K562 treated with DMSO at 1 percent for 12 hours (cell line): ENCODE data around the gene MEIOB. TPM values are rescaled to one million over a fixed set of nuclear protein-coding genes. Genes with fewer than 3 reads are reported as not detected.

Experiments used
- total RNA-seq: library from RNA; unstranded; fragments of 300-600 nt; gene quantifications from 2 replicates; pipeline ENCODE4 v1.2.3, GENCODE V29; 2022; ENCODE audit not compliant: insufficient read depth

The MEIOB gene, protein sequence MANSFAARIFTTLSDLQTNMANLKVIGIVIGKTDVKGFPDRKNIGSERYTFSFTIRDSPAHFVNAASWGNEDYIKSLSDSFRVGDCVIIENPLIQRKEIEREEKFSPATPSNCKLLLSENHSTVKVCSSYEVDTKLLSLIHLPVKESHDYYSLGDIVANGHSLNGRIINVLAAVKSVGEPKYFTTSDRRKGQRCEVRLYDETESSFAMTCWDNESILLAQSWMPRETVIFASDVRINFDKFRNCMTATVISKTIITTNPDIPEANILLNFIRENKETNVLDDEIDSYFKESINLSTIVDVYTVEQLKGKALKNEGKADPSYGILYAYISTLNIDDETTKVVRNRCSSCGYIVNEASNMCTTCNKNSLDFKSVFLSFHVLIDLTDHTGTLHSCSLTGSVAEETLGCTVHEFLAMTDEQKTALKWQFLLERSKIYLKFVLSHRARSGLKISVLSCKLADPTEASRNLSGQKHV
- total RNA-seq: 35.2 and 61.4 TPM in 2 replicates

DNA sequence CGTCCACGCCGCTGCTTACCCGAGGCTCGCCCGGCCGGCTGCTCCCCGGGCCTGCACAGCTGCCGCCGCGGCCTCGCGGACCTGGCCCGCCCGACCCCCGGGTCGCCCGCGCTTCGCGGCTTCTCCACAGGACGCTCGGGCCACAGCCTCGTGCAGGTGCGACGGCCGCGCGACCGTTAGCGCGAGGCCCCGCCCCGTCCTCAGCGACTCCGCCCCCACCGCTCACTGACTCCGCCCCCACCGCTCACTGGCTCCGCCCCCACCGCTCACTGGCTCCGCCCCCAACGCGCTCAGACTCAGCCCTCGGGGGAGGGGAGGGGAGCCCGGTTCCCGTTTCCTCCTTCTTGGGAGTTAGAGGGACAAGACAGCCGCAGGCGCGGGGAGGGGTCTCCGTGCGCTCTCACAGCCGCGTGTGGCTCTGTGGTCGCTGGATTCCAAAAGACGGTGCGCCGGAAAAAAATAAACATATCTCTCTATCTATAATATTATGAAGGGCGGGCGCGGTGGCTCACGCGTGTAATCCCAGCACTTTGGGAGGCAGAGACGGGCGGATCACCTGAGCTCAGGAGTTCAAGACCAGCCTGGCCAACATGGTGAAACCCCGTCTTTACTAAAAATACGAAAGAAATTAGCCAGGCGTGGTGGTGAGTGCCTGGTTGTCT lies at the start of gene MEIOB:
Gene MEIOB, minus strand, starts transcription at position 191 of the 662 bp plus-strand sequence. CDS start 3,989 bp downstream, outside the sequence.

DNA sequence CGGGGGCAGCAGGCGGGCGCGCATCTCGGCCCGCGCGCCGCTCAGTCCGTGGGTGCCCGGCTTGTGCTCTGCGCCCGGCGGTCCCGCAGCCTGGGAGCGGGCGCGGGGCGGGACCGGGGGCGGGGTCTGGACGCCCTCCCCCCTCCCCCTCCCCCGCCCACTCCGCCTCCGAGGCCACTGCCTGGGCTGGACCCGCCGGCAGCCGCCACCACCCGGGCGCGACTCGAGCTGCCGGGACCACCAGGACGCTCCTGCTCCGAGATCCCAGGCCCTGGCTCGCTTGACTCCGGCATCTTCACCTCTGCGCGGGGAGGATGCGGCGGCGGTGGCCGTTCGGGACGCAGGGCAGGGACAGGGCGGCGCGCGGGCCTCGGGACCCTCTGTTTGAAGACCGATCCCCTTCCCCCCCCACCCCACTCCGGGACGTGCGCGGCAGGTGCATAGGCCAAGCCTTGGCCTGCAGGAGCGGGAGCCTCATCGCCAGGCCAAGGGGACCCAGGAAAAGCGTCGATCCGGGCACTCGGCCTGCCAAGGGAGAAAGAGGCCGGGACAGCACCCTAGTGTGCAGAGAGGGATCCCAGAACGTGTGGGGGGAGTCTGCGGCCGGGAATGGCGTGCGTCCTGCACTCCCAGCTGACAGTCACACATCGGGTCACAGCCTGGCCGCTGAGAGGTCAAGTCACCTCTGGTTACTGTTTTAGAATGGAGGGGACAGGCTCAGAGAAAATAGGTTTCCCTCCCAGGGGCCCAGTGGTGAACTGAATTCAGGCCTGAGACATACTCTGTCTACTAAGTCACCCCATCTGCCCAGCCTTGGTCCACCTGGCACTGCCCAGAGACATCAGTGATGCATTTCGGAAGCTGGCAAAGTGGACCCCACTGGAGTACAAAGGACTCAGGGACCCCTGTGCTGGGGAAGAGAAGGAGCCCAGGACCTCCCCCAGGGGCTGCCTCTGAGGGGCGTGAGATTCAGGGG lies 46.7 kb upstream of the MEIOB start, which contains the start of gene HS3ST6:
Gene HS3ST6, minus strand, starts transcription at position 65 of the 976 bp plus-strand sequence. CDS start 92 bp downstream, outside the sequence.

DNA sequence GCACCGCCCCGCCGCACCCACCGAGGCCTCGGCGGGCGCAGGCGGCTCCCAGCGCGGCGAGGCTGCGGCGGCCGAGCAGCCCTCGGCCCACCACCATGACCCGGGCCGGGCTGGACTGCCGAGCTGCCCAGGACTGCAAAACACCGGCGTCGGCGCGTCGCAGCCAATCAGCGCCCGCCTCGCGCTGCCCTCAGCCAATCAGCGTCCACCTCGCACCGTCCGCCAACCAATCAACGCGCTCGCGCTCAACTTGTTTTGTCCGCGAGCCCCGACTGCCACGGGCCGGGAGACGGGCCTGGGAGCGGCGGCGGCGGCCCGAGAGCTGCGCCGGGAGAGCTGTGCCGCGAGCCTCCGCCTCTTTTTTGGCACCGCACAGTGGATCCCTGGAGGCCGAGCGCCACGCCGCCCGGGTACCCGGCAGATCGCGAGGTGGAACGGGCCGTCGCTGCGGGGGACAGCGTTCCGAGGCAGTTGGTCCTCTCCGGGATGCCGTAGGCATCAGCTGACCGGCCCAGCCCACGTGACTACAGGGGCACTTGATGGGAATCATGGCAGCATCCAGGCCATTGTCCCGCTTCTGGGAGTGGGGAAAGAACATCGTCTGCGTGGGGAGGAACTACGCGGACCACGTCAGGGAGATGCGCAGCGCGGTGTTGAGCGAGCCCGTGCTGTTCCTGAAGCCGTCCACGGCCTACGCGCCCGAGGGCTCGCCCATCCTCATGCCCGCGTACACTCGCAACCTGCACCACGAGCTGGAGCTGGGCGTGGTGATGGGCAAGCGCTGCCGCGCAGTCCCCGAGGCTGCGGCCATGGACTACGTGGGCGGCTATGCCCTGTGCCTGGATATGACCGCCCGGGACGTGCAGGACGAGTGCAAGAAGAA lies 45.0 kb downstream of the MEIOB start, which contains the start of the genes FAHD1 and HAGH:
Gene FAHD1, plus strand, starts transcription at position 516 of the 883 bp plus-strand sequence. Its CDS starts 33 bp downstream, at position 549.
Gene HAGH, minus strand, starts transcription at position 135 of the 883 bp plus-strand sequence. Its CDS starts 38 bp downstream, at position 97.

DNA sequence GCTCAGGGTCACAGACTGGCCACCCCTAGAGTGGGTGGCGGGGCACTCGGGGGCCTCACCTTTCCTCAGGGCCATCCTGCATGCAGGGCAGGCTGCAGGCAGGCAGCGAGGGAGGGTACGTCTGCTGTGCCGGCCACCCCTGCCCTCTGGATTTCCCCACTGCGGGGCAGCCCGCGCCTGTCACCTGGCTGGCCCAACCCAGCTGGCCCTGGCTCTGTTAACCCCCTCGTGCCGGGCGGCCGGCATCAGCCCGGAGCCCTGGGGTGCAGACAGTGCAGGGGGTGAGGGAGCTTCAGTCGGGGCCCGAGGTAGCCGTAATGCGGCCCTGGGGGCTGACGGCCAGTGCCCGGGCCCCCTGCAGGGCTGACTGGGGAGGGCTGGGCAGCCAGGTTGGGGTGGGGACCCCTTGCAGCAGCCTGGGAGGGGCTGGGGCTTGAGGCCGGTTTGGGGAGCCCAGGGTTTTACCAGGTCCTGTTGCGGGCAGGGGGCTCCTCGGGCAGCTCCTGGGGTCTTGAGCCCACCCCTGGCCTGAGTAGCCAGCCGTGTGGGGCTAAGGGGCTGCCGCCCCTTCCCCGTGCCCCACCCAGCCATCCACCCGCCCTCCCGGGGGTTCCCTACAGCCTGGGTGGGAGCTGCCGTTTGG lies 78.3 kb downstream of the MEIOB start, which contains the start of gene IGFALS:
Gene IGFALS, minus strand, starts transcription at position 128 of the 643 bp plus-strand sequence. Its CDS starts 53 bp downstream, at position 75.

Other genes starting within 250 kb of the MEIOB start
- 31.3 and 62.9 TPM in 2 replicates for gene JPT2, start 193.9 kb downstream of the MEIOB start, total RNA-seq
- 14.0 and 50.6 TPM in 2 replicates for gene MAPK8IP3, start 166.0 kb downstream of the MEIOB start, total RNA-seq
- gene NME3, start 100.6 kb downstream of the MEIOB start, total RNA-seq: 55.4 and 83.8 TPM in 2 replicates
- gene EME2, start 99.4 kb downstream of the MEIOB start, total RNA-seq: 3.5 and 11.1 TPM in 2 replicates
- gene MRPS34, start 99.0 kb downstream of the MEIOB start, total RNA-seq: 170 and 217 TPM in 2 replicates
- 80.4 and 89.8 TPM in 2 replicates for gene SPSB3, start 89.6 kb downstream of the MEIOB start, total RNA-seq
- 119 and 185 TPM in 2 replicates for gene NUBP2, start 89.2 kb downstream of the MEIOB start, total RNA-seq
- 0.51 TPM in 1 of 2 replicates, not detected in the other for gene IGFALS, start 78.5 kb downstream of the MEIOB start, total RNA-seq
- gene HAGH, start 45.3 kb downstream of the MEIOB start, total RNA-seq: 87.9 and 95.5 TPM in 2 replicates
- gene FAHD1, start 45.0 kb downstream of the MEIOB start, total RNA-seq: 22.3 and 24.5 TPM in 2 replicates
- not detected in 2 replicates for gene HS3ST6, start 46.3 kb upstream of the MEIOB start, total RNA-seq
- 142 and 157 TPM in 2 replicates for gene MSRB1, start 71.0 kb upstream of the MEIOB start, total RNA-seq
- gene RPL3L, start 82.5 kb upstream of the MEIOB start, total RNA-seq: not detected in 2 replicates
- gene NDUFB10, start 87.4 kb upstream of the MEIOB start, total RNA-seq: 209 and 233 TPM in 2 replicates
- 6,317 and 9,099 TPM in 2 replicates for gene RPS2, start 92.7 kb upstream of the MEIOB start, total RNA-seq
- gene RNF151, start 94.7 kb upstream of the MEIOB start, total RNA-seq: 1.3 TPM in 1 of 2 replicates, not detected in the other
- 37.2 and 53.2 TPM in 2 replicates for gene TBL3, start 99.9 kb upstream of the MEIOB start, total RNA-seq
- gene NOXO1, start 109.3 kb upstream of the MEIOB start, total RNA-seq: 0.89 TPM in 1 of 2 replicates, not detected in the other
- 46.5 and 60.5 TPM in 2 replicates for gene GFER, start 112.0 kb upstream of the MEIOB start, total RNA-seq
- 24.1 and 36.4 TPM in 2 replicates for gene SYNGR3, start 117.8 kb upstream of the MEIOB start, total RNA-seq
- 71.6 and 98.5 TPM in 2 replicates for gene ZNF598, start 137.7 kb upstream of the MEIOB start, total RNA-seq
- 1.8 and 4.4 TPM in 2 replicates for gene NPW, start 147.6 kb upstream of the MEIOB start, total RNA-seq
- gene NHERF2, start 154.7 kb upstream of the MEIOB start, total RNA-seq: 16.0 and 31.4 TPM in 2 replicates
- gene NTHL1, start 175.7 kb upstream of the MEIOB start, total RNA-seq: 17.7 and 38.6 TPM in 2 replicates
- gene TSC2, start 175.8 kb upstream of the MEIOB start, total RNA-seq: 37.3 and 67.9 TPM in 2 replicates